Glutamatergic neuron (in vitro differentiated cells): ENCODE data around the gene FBXO21. TPM values are rescaled to one million over a fixed set of nuclear protein-coding genes. Genes with fewer than 3 reads are reported as not detected.

Experiments
- DNase-seq: peaks from one replicate; pipeline ENCODE4 v3.0.0; 2022
- H3K27ac Mint-ChIP-seq: one replicate; pipeline ENCODE4 v1.8.0; 2020; ENCODE audit warnings: mild to moderate bottlenecking, mixed read lengths, inconsistent platforms; ENCODE audit not compliant: unreplicated experiment
- H3K27me3 Mint-ChIP-seq: one replicate; pipeline ENCODE4 v1.8.0; 2020; ENCODE audit warnings: mild to moderate bottlenecking, moderate library complexity, mixed read lengths, inconsistent platforms; ENCODE audit not compliant: unreplicated experiment
- H3K36me3 Mint-ChIP-seq: one replicate; pipeline ENCODE4 v1.8.0; 2020; ENCODE audit warnings: mild to moderate bottlenecking, mixed read lengths, inconsistent platforms; ENCODE audit not compliant: unreplicated experiment
- H3K4me1 Mint-ChIP-seq: one replicate; pipeline ENCODE4 v1.8.0; 2020; ENCODE audit warnings: mild to moderate bottlenecking, low read depth, mixed read lengths, inconsistent platforms; ENCODE audit not compliant: unreplicated experiment
- H3K4me3 Mint-ChIP-seq: one replicate; pipeline ENCODE4 v1.8.0; 2020; ENCODE audit warnings: mild to moderate bottlenecking, mixed read lengths, inconsistent platforms; ENCODE audit not compliant: unreplicated experiment
- H3K9me3 Mint-ChIP-seq: one replicate; pipeline ENCODE4 v1.8.0; 2020; ENCODE audit warnings: mild to moderate bottlenecking, moderate library complexity, mixed read lengths, inconsistent platforms; ENCODE audit not compliant: unreplicated experiment
- CTCF ChIP-seq: fragments of 200-600 bp; sonication (generic); IDR thresholded peaks from one replicate; pipeline ENCODE4 v1.5.0; 2021; ENCODE audit not compliant: partially characterized antibody, unreplicated experiment
- total RNA-seq: library from RNA; stranded (reverse); fragmentation: NEBNext Ultra II Directional; extraction: Animal tissue kit (Norgen Biotek cat#: 25700); gene quantifications from one replicate; pipeline ENCODE4 v1.2.1, GENCODE V29; 2021; ENCODE audit not compliant: unreplicated experiment

Gene FBXO21
- total RNA-seq, 1 donor from 2014 or later = 52.7 TPM

- Mint-ChIP-seq H3K4me1 (no peaks in the 10 kb centered on the region), H3K36me3 (peaks cover 5% of the 10 kb centered on the region), H3K4me3 (no peak overlapping the region), H3K9me3 (no peaks in the 10 kb centered on the region), H3K27ac (no peak overlapping the region), H3K27me3 (peaks cover 5% of the 10 kb centered on the region)
- TF ChIP-seq CTCF = no peak
- DNase-seq = no peak
Measured at GRCh38 chr12:117159674-117160073, 30.6 kb downstream of the FBXO21 start.

GRCh38 chr12:117158911-117159553 is 31.2 kb downstream of the FBXO21 start:
- DNase-seq = no peak
- Mint-ChIP-seq H3K4me3 (no peak overlapping the region), H3K9me3 (no peaks in the 10 kb centered on the region), H3K27ac (no peak overlapping the region), H3K36me3 (peaks cover 5% of the 10 kb centered on the region), H3K4me1 (no peaks in the 10 kb centered on the region), H3K27me3 (peaks cover 6% of the 10 kb centered on the region)
- no peak for TF ChIP-seq CTCF

GRCh38 chr12:117158096-117158495 is 32.2 kb downstream of the FBXO21 start:
- no peak overlapping the region for H3K27ac Mint-ChIP-seq
- DNase-seq = no peak
- peaks cover 5% of the 10 kb centered on the region for H3K36me3 Mint-ChIP-seq
- TF ChIP-seq CTCF = no peak
- no peak overlapping the region for H3K4me3 Mint-ChIP-seq
- peaks cover 2% of the 10 kb centered on the region for H3K4me1 Mint-ChIP-seq
- H3K27me3 Mint-ChIP-seq = peaks cover 7% of the 10 kb centered on the region
- H3K9me3 Mint-ChIP-seq = no peaks in the 10 kb centered on the region

GRCh38 chr12:117155278-117156060 is 34.8 kb downstream of the FBXO21 start:
- no peaks in the 10 kb centered on the region for H3K36me3 Mint-ChIP-seq
- no peaks in the 10 kb centered on the region for H3K9me3 Mint-ChIP-seq
- peak; percentile 78 for DNase-seq
- no peak overlapping the region for H3K27ac Mint-ChIP-seq
- H3K27me3 Mint-ChIP-seq = peaks cover 2% of the 10 kb centered on the region
- H3K4me1 Mint-ChIP-seq = peaks cover 8% of the 10 kb centered on the region
- H3K4me3 Mint-ChIP-seq = no peak overlapping the region
- peak; percentile 96 for TF ChIP-seq CTCF
